HEK293T (cell line): ENCODE data around the gene UHRF1.

ENCODE experiments used
- HDGF ChIP-seq: fragments of 450-650 bp; IDR thresholded peaks from 2 replicates; pipeline ENCODE4 v1.6.1; 2017; ENCODE audit warnings: antibody characterized with exemption, borderline replicate concordance
- SP1 ChIP-seq: fragments of 450-650 bp; IDR thresholded peaks from 2 replicates; pipeline ENCODE4 v1.6.1; 2017
- SUZ12 ChIP-seq: fragments of 450-650 bp; IDR thresholded peaks from 2 replicates; pipeline ENCODE4 v1.6.1; 2016; ENCODE audit warnings: mild to moderate bottlenecking
- TARDBP ChIP-seq: fragments of 450-650 bp; IDR thresholded peaks from 2 replicates; pipeline ENCODE4 v1.6.1; 2016
- TF ChIP-seq, protein P1 (sequence below): fragments of 450-650 bp; IDR thresholded peaks from 2 replicates; pipeline ENCODE4 v1.6.1; 2016

DNA sequence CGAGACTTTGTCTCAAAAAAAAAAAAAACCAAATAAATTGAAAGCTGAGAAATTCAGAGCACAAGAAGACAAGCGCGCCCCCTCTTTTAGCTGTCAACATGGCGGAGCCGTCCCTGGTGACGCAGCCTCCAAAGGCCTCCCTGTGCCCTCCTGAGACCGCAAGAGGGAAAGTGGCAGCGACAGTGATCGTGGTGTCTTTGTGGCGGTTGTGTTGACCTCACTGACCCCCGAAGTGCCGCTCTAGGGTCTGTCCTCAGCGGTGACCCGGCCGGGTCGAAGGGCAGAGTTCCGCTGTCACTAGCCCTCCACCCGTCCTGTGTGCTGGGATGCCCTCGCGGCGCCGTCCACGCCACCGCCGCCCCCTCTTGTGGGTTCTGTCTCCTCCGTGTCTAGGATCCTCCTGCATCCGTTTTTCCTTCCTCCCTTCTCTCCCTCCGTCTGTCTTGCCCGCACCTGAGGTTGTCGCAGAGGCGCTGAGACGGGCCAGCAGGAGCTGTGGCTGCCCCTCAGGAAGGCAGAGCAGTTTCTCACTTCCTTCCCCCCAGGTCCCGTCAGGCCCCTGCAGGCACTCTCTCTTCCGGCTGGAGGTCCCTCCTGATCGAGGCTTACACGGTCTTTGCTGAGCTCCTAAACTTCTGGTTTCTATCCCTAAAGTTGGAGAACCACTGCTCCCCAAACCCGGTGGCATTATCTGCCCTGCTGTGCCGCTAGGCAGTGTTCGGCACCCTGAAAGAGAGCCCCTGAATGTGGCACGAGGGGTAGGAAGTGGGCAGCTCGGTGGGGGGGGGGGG lies 7.2 kb downstream of the UHRF1 start:
- no peak for TF ChIP-seq SUZ12
- TF ChIP-seq SP1 = no peak
- TF ChIP-seq, protein P1, sequence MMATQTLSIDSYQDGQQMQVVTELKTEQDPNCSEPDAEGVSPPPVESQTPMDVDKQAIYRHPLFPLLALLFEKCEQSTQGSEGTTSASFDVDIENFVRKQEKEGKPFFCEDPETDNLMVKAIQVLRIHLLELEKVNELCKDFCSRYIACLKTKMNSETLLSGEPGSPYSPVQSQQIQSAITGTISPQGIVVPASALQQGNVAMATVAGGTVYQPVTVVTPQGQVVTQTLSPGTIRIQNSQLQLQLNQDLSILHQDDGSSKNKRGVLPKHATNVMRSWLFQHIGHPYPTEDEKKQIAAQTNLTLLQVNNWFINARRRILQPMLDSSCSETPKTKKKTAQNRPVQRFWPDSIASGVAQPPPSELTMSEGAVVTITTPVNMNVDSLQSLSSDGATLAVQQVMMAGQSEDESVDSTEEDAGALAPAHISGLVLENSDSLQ = no peak
- TF ChIP-seq TARDBP = no peak
- no peak for TF ChIP-seq HDGF
